ENCODE results near the gene TCF12. TPM values are rescaled to one million over a fixed set of nuclear protein-coding genes. Genes with fewer than 3 reads are reported as not detected.

Gene TCF12
- total and polyA plus RNA-seq, 2 of the 8 experiments (the other 6 are each of a cell fraction or from before 2014, with no cell fraction given): 85.8 to 101 TPM

DNA sequence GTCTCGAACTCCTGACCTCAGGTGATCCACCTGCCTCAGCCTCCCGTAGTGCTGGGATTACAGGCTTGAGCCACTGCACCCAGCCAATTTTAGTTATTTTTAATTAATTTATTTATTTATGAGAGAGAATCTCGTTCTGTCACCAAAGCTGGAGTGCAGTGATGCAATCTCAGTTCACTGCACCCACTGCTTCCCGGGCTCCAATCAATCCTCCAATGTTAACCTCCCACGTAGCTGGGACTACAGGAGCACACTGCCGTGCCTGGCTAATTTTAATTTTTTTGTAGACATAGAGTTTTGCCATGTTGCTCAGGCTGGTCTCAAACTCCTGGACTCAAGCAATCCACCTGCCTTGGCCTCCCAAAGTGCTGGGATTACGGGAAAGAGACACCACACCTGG is 137.9 kb downstream of the TCF12 start:
- ChIA-PET CTCF (ENCODE audit: partially characterized antibody) (interaction anchor here (1.2 kb wide), 1 partner anchor 235 kb away, joined by 3 read pairs; no protein-coding TSS in a partner anchor), POLR2A (ENCODE audit: partially characterized antibody) (no interaction called here)
- H3K23me2 ChIP-seq (ENCODE audit: low read depth, low read length): no peaks in the 10 kb centered on the region
- H2AFZ ChIP-seq (ENCODE audit: low read length): no peak overlapping the region
- H2BK20ac ChIP-seq (ENCODE audit: low read length): no peak overlapping the region
- no peak overlapping the region for H2BK120ac ChIP-seq (replicated peaks; ENCODE audit: low read depth, low read length)
- DNase-seq (ENCODE audit: low read depth in 1 of 2, low spot score in 2 of 2) (no peak), FAIRE-seq (no peak)
- TF ChIP-seq USF2 (IDR thresholded peaks at IDR 0.05; ENCODE audit: low read length): no peak
- no peak for TF ChIP-seq RBBP5 (IDR thresholded peaks at IDR 0.05; ENCODE audit: borderline replicate concordance, low read depth, low read length)
- TF ChIP-seq CTBP2 (IDR thresholded peaks at IDR 0.05; ENCODE audit: borderline replicate concordance, insufficient read depth, insufficient read length, low read length): no peak
- TF ChIP-seq BRCA1 (IDR thresholded peaks at IDR 0.05; ENCODE audit: low read depth, low read length): no peak
- TF ChIP-seq BACH1 (IDR thresholded peaks at IDR 0.05; ENCODE audit: low read length): no peak
- no peak for TF ChIP-seq EP300 (IDR thresholded peaks at IDR 0.05; ENCODE audit: borderline replicate concordance in 1 of 2, low read depth in 2 of 2, low read length in 2 of 2)
- TF ChIP-seq SRF (IDR thresholded peaks at IDR 0.05; ENCODE audit: low read depth, low read length): no peak
- no peak for TF ChIP-seq EGR1 (IDR thresholded peaks at IDR 0.05; ENCODE audit: borderline replicate concordance, low read depth, low read length)
- TF ChIP-seq, protein P1, sequence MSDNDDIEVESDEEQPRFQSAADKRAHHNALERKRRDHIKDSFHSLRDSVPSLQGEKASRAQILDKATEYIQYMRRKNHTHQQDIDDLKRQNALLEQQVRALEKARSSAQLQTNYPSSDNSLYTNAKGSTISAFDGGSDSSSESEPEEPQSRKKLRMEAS (IDR thresholded peaks at IDR 0.05): no peak
- no peak for TF ChIP-seq POU5F1 (IDR thresholded peaks at IDR 0.05; ENCODE audit: low read depth, low read length)
- H3K79me2 ChIP-seq (ENCODE audit: control insufficient read depth in 1 of 2, insufficient read depth in 2 of 2, low read length in 2 of 2): peaks cover 0 to 96% of the 10 kb centered on the region in 2 experiments; a peak in 3 of 4 replicates
- no peak overlapping the region for H3K56ac ChIP-seq (replicated peaks; ENCODE audit: insufficient read length, low read depth, low read length)
- no peak overlapping the region for H2BK5ac ChIP-seq (ENCODE audit: low read depth, low read length)
- peaks cover 1 to 6% (median 3%) of the 10 kb centered on the region in 4 experiments; a peak in 4 of 7 replicates for H3K4me1 ChIP-seq (replicated peaks in 1 of 4; ENCODE audit: control insufficient read depth in 3 of 4, insufficient read depth in 4 of 4, low read length in 3 of 4)
- no peak overlapping the region for H2AK5ac ChIP-seq (ENCODE audit: low read depth, low read length)
- H3K9me3 ChIP-seq (ENCODE audit: insufficient read depth in 2 of 2, low read depth in 1 of 2, low read length in 1 of 2): no peaks in the 10 kb centered on the region
- WGBS, 2 experiments (ENCODE audit: extremely low coverage in 1 of 2, insufficient coverage in 1 of 2, insufficient read length in 1 of 2, insufficient replicate concordance in 2 of 2, low coverage in 1 of 2, low lambda C conversion rate in 2 of 2, missing lambda C conversion rate in 1 of 2): 91% methylated on average over 7 of the region's 7 CpGs; no CpG with 5 or more reads in 1 of the 2 experiments
- no peak overlapping the region for H3K4me3 ChIP-seq (ENCODE audit: extremely low read depth in 1 of 4, insufficient read depth in 2 of 4, low read depth in 3 of 4, low read length in 4 of 4)
- no peak overlapping the region for H3K9ac ChIP-seq (replicated peaks in 1 of 4; ENCODE audit: extremely low read depth in 1 of 4, low read depth in 3 of 4, low read length in 3 of 4)
- H3K27me3 ChIP-seq (replicated peaks in 1 of 4; ENCODE audit: control insufficient read depth in 3 of 4, extremely low read depth in 1 of 4, insufficient read depth in 3 of 4, low read length in 3 of 4): no peaks in the 10 kb centered on the region
- no peak overlapping the region for H2BK15ac ChIP-seq (ENCODE audit: low read length)
- no peaks in the 10 kb centered on the region for H3K36me3 ChIP-seq (ENCODE audit: control insufficient read depth in 2 of 4, insufficient read depth in 4 of 4, low read length in 3 of 4)
- no peak overlapping the region for H2BK12ac ChIP-seq (ENCODE audit: low read depth, low read length)
- H3K79me1 ChIP-seq (ENCODE audit: low read depth, low read length): peaks cover 4% of the 10 kb centered on the region
- no peak overlapping the region for H3K23ac ChIP-seq (ENCODE audit: insufficient read length)
- no peak overlapping the region for H4K8ac ChIP-seq (ENCODE audit: extremely low read depth, insufficient read depth, low read length)
- H3K4me2 ChIP-seq (ENCODE audit: insufficient read depth in 1 of 2, low read depth in 2 of 2, low read length in 2 of 2): no peak overlapping the region
- peaks cover 4 to 10% of the 10 kb centered on the region in 2 experiments for H4K20me1 ChIP-seq (replicated peaks in 1 of 2; ENCODE audit: control insufficient read depth in 1 of 2, insufficient read depth in 2 of 2, low read length in 2 of 2)
- H3K14ac ChIP-seq (ENCODE audit: insufficient read length): no peak overlapping the region
- H3K27ac ChIP-seq (ENCODE audit: low read depth, low read length): no peak overlapping the region
- no peak overlapping the region for H4K91ac ChIP-seq (replicated peaks; ENCODE audit: insufficient read length, low read length)
- no peak overlapping the region for H3K4ac ChIP-seq (replicated peaks; ENCODE audit: insufficient read length, low read depth, low read length)
- H4K5ac ChIP-seq (ENCODE audit: insufficient read length, low read depth, low read length): no peak overlapping the region
- no peak overlapping the region for H3K18ac ChIP-seq (ENCODE audit: extremely low read depth, low read length)
